Stimulated activated CD8-positive, alpha-beta memory T cell treated with anti-CD3 and anti-CD28 coated beads, Interleukin-4, amount 100 ng/mL, for 48 hours (primary cell): ENCODE results near the gene EXOC7.

Source experiments
- DNase-seq: peaks from one replicate; pipeline ENCODE4 v3.0.0-alpha.2; 2020

The EXOC7 gene

DNA sequence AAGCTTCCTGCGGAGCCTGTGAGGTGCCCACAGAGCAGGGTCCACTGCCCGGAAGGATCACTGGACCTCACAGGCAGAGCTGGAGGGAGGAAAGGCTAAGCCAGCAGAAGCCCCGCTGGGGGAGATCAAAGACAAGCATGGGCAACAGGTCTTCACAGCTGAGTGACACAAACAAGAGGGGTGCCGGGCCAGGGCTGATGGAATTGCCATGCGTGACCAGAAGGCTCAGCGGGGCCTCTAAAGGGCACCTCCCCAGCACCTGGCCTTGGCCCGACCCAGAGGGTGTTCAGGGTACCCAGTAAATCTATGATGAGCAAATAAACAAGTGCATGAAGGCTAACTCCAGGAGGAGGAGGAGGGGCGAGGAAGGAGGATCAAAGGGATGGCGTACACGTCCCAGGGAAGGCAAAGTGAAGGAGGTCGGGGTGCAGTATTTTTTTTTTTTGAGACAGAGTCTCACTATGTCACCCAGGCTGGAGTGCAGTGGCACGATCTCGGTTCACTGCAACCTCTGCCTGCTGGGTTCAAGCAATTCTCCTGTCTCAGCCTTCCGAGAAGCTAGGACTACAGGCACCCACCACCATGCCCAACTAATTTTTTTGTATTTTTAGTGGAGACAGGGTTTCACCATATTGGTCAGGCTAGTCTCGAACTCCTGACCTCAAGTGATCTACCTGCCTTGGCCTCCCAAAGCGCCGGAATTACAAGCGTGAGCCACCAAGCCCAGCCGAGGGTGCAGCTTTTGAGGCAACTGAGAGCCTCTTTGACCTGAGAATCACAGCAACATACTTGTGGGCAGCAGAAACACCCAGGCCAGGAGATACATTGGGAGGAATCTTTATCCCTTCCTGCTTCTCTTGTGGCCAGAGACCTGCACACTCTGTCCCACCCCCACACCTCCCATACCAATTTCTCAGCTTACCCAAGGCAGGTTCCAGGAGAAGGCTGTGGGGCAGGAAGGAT lies 16.1 kb upstream of the EXOC7 start:
- DNase-seq = no peak

DNA sequence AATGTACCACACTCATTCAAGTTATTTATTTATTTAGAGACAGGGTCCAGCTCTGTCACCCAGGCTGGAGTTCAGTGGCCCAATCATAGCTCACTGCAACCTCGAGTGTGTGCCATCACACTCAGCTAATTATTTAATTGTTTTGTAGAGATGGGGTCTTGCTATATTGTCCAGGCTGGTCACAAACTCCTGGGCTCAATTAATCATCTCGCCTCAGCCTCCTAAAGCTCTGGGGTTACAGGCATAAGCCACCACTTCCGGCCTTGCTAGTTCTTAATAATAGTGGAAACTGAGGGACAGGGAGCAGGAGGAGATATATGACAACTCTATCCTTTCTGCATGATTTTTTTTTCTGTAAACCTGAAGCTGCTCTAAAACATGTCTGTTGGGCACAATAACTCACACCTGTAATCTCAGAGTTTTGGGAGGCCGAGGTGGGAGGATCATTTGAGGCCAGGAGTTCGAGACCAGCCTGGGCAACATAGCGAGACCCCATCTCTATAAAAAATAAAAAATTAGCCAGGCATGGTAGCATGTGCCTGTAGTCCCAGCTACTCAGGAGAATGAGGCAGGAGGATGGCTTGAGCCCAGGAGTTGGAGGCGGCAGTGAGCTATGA lies 11.7 kb upstream of the EXOC7 start:
- DNase-seq = no peak

DNA sequence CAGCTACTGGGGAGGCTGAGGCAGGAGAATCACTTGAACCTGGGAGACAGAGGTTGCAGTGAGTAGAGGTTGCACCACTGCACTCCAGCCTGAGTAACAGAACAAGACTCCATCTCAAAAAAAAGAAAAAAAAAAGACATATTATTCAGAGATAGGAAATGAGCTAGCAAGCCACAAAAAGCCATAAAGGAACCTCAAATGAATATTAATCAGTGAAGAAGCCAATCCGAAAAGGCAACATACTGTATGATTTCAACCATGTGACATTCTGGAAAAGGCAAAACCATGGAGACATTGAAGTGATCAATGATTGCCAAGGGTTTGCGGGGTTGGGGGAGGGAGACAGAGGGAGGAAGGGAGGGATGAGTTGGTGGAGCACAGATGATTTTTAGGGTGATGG lies 8.4 kb upstream of the EXOC7 start:
- no peak for DNase-seq

DNA sequence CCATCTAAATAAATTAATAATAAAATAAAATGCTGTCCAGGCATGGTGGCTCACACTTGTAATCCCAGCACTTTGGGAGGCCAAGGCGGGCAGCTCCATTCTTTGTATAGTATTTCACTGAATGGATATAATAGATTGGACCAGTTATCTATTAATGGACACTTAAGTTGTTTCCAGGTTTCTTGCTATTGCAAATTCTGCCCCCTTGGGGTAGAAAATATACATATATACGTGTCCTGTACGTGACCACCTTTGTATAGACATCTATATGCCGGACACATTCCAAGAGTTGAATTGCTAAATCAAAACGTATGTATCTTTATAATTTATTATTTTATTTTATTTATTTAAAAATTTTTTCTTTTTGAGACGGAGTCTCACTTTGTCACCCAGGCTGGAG lies 3.9 kb upstream of the EXOC7 start:
- DNase-seq = no peak

DNA sequence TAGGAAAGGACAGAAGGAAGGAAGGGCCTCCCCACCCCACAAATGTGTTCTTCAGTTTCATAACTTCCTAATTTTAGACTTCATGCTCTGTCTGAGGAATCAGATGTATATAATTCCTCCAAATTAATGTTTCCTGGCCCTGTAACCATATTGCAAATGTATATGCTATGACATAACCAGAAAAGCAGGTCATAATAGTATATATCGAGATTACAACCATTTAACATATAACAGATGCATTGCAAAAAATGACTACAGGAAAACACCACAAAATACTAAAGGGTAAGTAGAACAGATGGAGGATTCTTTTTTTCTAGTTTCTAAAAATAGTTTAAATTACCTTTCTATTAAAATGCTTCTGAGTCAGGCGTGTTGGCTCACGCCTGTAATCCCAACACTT lies 3.1 kb upstream of the EXOC7 start:
- DNase-seq = no peak

DNA sequence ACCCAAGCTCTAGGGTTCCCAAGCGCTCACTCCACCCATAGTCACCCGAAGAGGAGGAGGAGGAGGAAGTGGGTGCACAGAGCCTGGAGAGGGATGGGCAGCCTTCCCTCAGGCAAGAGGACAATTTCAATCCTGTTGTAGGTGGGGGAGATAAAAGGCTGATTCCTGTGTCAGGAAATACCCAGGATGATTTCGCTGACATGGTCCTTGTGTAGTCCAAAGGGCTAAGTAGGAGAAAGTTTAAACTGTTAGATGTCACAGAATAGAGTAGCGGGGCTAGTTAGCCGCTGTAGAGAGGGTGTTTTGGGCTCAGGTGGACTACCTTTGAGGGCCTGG lies 1.3 kb upstream of the EXOC7 start:
- no peak for DNase-seq

DNA sequence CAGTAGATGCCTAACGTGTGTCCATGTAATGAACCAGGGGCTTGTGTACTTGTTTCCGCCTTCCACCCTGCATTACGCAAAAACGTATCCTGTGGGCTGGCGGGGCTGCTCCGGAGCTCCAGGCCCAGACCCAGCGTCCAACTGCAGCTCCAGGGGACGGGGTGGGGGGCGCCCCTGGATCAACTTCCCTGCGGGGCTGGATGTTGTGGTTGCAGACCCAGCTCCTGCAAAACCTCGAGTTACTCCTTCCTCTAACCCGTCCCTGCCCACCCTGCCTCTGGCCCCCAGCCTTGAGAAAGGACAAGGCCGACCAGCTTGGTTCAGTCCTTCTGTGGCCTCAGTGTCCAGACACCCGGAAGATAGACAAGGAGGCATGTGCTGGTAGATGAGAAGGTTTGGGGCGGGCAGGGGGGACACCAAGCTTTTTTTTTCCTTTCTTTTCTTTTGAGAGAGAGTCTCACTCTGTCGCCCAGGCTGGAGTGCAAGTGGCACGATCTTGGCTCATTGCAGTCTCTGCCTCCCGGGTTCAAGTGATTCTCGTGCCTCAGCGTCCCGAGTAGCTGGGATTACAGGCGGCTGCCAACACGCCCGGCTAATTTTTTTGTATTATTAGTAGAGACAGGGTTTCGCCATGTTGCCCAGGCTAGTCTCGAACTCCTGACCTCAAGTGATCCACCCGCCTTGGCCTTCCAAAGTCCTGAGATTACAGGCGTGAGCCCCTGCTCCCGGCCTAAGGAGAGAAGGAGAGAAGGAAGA lies 731 bp upstream of the EXOC7 start:
- DNase-seq = no peak

DNA sequence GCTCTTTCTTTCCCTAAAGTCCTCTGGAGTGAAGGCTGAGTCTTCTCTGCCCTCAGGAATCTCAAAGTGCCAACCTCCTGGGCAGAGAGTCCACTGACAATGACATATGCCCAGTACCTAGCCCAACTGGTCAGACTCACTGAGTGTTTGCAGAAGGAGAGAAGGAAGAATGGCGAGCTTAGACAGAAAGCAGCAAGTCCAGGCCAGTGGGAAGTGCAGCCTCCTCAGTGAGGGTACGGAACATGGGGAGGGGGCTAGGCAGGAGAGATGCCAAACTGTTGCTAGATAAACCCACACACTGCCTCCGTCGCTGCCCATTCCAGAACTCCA lies 678 bp downstream of the EXOC7 start:
- no peak for DNase-seq

DNA sequence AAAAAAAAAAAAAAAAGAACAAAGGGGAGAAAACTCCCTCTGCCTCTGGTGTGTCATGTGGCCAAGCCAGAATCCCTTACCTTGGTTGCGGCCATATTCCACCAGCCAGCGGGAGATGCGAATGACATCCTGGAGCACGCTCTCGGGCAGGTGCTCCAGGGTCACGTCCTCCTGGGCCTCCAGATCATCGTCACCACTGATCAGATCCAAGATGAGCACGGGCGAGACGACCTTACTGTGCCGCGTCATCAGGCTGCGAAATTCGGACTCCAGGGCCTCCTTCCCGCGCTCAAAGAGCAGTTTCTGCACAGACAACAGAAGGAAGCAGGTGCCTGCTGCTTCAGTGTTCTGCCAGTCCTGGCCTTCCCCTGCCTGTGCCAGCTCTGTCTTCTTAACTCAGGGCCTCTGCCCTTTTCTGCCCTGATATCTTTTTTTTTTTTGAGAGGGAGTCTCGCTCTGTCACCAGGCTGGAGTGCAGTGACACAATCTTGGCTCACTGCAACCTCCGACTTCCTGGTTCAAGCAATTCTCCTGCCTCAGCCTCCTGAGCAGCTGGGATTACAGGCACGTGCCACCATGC lies 5.8 kb downstream of the EXOC7 start:
- DNase-seq = no peak

DNA sequence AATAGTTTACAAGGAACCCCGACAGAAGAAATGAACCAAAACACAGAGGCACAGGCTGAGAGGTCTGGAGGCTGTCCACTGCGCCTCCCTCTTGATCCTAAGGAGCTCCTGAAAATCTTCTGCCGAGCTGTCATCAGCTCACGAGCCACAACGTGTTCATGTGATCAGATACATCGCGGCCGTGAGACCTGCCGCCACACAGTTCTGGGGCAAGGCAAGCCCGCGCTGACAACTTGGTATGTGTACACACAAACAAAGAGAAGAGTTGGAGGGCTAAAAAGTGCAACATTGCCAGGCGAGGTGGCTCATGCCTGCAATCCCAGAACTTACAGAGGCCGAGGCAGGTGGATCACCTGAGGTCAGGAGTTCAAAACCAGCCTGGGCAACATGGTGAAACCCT lies 7.6 kb downstream of the EXOC7 start:
- no peak for DNase-seq

DNA sequence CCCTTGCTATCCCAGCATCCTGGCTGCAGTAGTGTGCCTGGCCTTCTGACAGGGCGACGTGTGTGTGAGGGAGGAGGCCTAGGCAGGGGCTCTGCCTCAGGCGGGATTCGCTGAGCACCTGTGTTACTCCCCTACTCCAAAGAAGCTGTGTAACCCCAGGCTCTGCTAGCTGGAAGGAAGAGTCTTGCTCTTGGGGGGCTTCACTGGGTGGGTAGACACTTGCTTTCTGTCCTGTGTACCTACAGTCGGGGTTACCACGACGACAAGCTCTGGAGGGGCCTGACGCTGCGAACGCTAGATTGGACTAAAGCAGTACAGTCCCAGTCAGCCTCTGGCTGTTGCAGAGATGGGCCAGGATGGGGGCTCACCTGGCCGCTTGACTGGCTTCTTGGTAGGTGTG lies 9.5 kb downstream of the EXOC7 start:
- DNase-seq = no peak

DNA sequence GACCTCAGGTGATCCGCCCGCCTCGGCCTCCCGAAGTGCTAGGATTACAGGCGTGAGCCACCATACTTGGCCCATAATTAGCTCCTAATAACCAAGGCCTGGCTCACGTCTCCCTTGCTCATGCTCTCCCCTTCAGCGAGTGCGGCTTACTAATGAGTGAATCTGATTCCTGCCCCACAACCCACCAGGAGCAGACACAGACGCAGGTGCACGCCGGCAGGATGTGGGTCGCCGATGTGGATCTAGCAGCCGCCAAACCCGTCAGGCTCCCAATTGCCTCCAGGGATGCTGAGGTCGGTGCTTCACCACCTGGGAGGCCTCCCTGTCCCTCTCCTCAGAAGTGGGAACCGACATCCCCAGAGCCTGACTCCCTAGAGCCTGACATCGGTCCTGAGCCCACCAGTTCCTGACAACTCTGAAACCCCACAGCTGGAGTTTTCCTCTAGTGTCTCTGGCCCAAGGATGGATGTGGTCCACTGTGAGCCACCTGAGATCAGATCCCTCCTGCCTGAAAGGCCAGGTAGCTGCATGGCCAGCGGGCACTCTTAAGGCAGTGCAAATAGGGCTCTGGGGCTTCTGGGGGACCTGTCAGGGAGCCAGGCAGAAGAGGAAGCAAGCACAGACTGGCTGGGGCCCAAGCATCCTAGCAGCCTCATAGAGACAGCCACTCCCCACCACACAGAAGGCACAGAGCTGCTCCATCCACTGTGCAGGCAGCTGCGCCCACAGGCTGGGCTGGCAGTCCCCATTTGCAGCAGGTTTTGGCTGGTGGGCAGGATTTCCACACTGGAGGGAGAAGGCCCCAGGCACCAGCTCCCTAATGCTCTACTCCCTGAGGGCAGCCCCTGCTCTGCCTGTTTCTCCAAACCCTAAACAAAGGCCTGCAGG lies 10.8 kb downstream of the EXOC7 start:
- no peak for DNase-seq

DNA sequence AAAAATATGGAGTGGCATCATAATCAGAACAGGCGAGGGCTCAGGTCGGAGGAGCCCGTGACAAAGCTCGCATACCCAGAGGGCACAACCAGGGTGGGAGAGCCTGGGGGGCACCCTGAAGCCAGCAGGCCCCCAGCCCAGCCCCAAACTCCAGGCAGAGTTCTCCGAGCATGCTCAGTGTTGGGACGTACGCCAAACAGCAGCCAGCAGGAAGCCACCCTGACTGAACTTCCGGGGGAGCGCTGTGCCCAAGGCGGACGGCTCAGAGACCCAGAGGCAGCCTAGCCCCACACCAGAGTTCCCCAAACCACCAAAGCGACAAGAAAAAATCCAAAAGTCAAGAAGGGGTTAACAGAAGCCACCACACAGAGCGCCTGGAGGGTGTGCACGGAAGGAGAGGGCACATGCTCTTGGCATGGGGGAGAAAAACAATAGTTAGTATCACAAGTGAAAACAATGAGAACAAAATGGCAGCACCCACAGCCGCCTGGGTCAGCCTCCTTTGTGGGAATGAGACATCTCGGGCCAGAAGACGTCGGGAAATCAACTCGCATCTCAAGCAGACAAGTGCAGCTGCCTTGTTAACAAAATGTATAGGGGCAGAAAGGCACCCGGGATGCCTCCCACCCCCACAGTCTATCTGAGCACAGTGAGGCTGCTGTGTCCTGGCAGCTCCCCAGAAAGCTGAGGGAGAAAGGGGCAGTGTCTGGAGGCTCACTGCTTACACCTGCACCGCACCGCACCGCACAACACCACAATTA lies 11.9 kb downstream of the EXOC7 start:
- DNase-seq = no peak

DNA sequence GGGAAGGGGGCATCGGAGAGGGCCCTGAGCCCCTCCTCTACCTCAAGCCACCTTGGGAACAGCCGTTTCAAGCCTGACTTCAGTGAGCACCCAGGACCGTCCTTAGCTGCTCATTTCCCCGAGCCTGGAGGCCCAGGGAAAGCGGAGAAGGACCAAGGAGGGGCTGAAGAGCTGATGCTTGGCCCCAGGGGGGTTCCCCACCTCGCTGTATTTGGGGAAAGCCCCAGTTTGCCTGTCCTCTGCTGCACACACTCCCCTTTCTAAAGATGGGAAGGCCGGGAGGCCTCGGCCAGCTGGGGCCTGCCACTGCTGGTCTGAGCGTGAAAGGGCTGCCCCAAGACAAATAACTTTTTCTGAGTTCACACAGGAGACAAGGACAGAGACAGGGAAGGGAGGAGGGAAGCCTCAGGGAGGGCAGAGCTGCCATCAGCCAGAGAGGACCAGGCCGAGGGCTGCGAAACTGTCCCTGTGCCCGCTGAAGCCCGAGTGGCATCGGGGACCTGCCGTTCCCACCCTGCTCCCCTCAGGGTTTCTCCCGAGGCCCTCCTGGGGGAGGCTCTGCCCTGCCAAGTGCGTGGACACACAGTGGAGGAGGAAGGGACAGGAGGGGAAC lies 13.0 kb downstream of the EXOC7 start:
- DNase-seq = no peak

DNA sequence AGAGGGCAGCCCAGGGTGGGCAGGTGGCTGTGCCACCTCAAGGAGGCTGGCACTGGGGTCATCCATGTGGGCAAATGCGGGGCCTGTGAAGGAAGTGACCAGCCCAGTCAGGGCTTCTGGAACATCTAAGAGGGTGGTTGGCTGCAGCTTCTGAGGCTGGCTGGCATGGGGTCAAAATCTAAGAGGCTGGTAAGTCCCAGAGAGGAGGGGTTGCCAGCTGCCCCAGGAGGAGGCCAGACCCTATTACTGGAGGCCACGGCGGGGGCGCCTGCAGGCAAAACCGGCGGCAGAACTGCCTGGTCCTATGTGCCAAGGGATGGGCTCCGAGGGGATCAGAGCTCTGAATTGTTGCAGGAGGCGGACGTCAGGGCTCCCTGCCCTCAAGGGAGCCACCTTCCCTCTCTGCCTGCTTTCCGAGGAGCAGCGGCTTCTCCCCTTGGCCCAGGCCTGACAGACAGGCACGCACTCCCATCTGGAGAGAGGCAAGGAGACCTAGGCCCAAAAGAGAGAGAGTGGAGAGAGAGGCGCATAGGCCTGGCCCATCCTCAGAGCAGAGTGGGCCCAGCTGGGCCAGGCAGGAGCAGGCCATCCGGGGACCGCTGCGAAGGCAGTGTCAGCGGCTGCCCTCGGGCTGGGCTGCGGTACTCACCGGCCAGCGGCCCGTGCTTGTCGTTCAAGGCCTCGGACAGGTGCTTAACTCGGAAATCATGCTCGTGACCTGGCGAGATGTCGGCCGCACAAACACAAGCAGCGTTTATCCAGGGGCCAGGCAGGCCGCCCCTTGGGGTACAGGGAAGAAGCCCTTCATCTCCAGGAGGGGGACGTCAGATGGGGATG lies 13.7 kb downstream of the EXOC7 start:
- DNase-seq = no peak

DNA sequence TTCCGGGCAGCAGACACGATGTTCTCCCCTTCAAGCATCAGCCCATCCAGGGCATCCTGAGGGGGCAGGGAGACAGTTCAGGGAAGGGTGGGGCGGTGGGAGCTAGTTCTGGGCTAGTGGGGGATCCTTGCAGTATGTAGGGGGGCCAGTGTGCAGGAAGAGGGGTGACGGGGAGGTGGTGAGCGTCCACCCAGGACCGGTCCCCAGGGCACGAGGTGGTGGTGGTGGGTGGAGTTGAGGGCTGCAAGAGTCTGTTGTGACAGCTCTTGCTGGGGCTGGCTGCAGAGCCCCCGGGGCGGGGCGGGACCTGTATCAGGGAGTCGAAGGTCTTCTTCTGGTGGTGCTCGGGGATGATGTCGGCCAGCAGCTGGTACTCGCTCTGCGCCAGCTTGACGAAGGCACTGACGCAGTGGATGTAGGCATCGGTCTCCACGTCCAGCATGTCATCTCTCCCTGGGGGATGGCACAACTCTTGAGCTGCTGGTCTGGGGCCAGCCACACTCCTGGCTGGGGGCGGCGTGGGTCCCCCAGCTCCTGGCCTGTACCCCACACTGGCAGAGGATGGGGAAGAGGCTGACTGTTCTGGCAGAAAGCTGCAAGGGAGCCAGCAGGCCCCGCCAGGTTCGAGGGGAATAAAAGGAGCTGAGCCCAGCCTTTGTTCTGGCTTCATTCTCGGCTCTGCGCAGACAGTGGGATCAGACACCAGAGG lies 14.6 kb downstream of the EXOC7 start:
- no peak for DNase-seq

DNA sequence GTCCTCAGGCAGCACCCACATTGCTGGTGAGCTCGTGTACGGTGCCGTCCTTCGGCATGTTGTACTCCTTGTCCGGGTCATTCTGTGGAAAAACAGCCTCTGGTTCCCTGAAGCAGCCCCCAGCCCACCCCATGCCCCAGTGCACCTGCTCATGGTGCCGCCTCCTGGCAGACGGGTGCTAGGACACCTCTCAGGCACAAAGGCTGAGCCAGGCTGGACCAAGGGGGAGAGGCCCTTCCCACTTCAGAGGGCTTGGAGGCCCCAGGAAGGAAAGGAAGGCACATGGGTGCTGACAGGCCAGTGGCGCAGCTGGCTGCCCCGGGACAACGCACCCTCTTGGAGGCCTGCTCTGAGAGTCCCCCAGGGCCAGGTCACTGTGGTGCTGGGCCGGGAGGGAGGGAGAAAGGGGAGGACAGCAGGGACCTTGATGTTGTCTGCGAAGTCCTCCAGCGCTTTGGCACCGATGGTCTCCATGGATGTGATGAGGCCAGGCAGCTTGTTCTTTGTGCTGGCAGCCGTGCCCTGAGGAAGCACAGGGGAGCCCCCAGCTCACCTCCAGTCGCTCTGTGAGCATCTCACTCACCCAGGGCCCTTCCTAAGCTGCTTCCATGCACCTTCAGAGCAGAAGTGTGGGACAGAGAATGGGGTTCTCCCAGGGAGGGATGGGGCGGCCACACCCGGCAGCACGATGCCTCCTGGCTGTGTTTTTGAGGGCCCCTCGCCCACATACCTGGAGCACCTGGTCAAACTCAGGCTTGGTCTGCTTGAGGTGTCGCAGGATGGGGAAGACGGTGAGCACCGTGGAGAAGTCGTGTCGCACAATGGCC lies 15.3 kb downstream of the EXOC7 start:
- DNase-seq = no peak

DNA sequence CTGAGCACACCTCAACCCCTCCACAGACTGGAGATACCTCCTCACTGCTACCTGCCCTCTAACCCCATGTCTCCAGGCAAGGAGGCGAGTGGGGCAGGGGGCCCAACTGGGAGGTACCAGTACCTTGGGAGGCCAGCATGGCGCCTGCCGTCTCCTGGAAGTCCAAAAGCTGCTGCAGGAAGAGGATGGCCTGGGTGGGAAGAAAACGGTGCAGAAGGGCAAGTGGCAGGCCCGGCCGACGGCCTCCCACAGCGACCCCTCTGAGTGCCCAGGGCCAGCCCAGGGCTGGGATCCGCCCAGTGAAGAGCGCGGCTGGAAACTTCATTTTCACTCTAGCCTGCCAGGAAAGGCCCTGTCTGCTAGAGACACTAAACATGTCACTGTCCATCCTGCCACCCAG lies 16.1 kb downstream of the EXOC7 start:
- no peak for DNase-seq

DNA sequence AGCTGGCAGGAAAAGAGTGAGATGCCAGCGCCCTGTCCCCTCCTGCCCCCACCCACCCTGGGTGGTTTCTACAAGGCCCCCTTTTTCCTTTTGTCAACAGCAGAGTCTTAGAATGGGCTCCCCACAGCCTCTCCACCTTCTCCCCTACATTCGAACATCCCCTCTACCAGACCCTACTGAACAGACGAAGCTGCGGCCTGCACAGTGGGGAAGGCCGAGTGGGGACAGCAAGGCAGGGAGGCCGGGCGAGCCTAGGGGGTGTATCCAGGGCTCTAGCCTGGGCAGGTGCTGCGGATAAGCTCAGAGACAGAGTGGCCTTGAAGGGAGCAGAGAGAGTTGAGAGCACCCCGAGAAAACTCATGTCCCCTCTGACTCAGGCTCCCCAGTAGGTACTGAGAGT lies 17.2 kb downstream of the EXOC7 start:
- no peak for DNase-seq
